Measurements from ENCODE around the gene CNN1.

GRCh38 chr19:11489378-11489777 is 49.3 kb upstream of the CNN1 start:
- TF ChIP-seq CTCF (IDR thresholded peaks at IDR 0.05; ENCODE audit: insufficient read depth, low read length, poor library complexity, severe bottlenecking) (no peak), EZH2phosphoT487 (conservative IDR thresholded peaks at IDR 0.05; ENCODE audit: low read length) (no peak)
